HG03558 (cell line): Measurements from ENCODE around the gene ATP6V1G3.
"Not testable (repeated sequence)": the region's sequence is repeated elsewhere in the genome, so short reads cannot be mapped to it uniquely, and the experiment has no call there.

Experiments
- ATAC-seq: cut with Tn5 transposase; IDR thresholded peaks from one replicate; pipeline ENCODE4 v1.9.1; 2021; ENCODE audit warnings: moderate number of reproducible peaks; ENCODE audit not compliant: unreplicated experiment; ENCODE audit errors: extremely low read depth

ATP6V1G3 gene

GRCh38 chr1:198544265-198544664, 3.8 kb upstream of the ATP6V1G3 start:
- ATAC-seq: no peak

GRCh38 chr1:198543670-198544260, 3.3 kb upstream of the ATP6V1G3 start:
- peak; percentile 81 for ATAC-seq

DNA sequence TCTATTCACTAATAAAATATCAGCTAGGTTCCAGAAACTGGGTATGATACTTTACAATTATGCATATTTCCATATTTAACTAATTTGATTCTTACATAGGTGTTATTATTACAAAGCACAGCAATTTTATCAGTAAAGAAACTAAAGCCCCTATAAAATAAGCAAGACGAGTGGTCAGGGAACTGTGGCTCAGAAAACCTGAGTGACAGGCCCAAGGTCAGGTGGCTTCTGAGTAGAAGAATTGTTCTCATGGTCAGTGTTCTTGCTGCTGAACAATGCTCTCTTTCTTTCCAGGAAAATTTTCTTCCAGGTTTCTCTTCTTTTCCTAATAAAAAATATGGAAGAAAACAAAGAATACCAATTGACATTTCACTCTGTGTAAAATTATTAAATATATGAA, 2.2 kb upstream of the ATP6V1G3 start:
- no peak for ATAC-seq

- no peak for ATAC-seq
Measured at GRCh38 chr1:198541737-198542136, 1.3 kb upstream of the ATP6V1G3 start.

GRCh38 chr1:198538579-198539364, 1.7 kb downstream of the ATP6V1G3 start:
- no peak for ATAC-seq

DNA sequence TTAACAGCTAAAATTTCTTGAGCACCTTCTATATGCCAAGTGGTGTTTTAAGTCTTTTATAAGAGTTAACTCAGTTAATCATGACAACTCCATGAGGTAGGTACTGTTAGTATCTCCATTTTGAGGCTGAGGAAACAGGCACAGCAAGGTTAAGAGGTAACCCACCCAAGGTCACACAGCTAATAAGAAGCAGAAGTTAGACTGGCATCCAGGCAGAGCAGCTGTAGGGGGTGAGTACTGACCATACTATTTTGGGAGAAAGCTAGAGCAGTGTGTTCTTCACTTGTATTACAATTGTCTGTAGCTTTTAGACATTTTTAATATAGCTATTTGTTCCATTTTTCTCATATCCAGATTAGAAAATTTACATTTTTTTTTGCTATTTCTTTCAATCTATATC, 4.8 kb downstream of the ATP6V1G3 start:
- ATAC-seq: no peak

DNA sequence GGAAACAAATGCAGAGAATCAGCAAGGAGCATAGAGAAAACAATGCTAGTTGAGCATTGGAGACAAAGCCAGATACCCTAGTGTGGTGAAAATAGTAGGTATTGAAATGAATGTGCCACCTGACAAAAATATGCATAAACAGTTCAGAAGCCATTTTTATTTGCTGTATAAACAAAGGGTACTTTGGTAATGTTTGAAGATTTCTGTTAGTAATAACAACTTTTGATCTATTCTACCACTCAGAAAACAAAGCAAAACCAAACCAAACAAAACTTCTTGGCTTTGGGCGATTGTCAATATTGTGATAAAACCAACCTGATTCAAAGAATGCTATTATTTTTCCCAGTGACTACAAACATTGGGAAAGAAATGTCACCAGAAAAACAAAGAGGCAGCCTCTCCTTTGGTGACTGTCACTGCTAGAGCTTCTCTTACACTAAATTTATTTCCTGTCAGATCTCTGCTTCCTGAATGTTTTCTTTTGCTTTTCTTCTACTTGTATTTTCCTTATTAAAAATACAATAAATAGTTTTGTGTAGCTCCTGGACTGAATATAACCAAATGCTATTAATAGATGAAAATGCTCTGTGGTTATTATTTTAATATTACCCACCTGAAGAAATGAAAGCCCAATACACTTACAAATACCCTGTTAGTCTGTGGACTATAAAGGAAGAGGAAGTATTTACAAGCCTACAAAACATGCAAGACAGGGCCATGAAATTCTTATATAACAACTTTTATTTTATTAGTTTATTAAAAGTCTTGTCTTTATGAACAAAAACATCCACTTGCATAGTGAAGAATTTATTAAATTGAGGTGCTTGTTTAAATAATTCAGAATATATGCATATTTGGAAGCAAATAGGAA, 5.7 kb downstream of the ATP6V1G3 start:
- no peak for ATAC-seq

GRCh38 chr1:198531891-198532290, 8.6 kb downstream of the ATP6V1G3 start:
- no peak for ATAC-seq

DNA sequence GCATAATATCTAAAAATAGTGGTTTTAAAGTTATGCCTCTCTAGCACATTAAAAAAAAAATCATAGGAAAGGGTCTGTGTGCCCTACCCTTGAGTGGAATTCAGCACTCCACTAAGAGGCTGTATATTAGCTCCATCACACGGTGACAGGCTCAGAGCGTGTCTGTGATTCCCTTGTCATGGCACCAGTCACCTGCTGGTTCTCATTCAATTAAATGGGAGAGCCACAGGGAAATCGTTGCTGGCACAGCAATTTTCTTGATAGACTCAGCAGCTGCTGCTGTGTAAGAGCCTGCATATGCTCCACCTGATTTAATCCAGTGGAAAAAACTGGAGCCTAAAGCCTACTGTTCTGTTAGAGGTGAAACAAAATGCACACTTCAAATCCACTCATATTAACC, 9.5 kb downstream of the ATP6V1G3 start:
- ATAC-seq: no peak

- no peak for ATAC-seq
Measured at GRCh38 chr1:198529414-198529813, 11.1 kb downstream of the ATP6V1G3 start.

GRCh38 chr1:198528364-198528763, 12.1 kb downstream of the ATP6V1G3 start:
- no peak for ATAC-seq

GRCh38 chr1:198524556-198524955, 15.9 kb downstream of the ATP6V1G3 start:
- ATAC-seq: no peak

GRCh38 chr1:198524127-198524526, 16.4 kb downstream of the ATP6V1G3 start:
- not testable (repeated sequence) for ATAC-seq

DNA sequence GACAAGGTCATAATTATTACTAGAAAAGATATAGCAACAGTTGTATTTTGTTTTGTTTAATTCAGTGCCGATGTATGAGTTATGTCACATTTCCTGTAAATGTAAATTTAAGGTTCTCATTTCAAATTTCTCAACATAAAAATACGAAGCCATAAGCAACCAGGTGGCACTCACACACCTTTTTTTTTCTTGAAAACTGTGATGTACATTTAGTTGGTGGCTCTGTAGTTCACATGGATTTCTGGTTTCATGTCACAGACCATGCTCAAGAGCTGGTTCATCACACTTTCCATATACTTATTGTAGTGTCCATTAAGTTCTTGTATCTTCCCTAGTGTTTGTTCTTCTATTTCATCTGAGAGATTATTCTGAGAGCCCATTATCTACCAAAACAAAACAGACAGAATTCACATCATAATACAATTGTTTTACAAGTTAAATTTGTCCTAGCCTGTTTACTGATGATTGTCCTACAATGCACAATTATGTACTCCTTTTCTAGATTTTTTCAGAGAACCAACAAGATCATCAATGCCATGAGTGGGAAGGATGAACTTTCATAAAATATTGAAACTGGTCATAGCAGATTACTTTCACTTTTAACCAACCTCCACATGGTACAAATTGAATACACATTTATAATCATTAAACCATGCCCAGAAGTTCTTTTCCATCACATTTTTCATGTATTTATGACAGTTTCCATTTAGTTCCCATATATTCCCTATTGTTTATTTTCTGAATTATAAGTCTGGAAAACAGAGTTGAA, 17.1 kb downstream of the ATP6V1G3 start:
- ATAC-seq: no peak

GRCh38 chr1:198520524-198521254, 19.8 kb downstream of the ATP6V1G3 start:
- ATAC-seq: peak; percentile 93

- no peak for ATAC-seq
Measured at GRCh38 chr1:198519639-198520501, 20.6 kb downstream of the ATP6V1G3 start.

DNA sequence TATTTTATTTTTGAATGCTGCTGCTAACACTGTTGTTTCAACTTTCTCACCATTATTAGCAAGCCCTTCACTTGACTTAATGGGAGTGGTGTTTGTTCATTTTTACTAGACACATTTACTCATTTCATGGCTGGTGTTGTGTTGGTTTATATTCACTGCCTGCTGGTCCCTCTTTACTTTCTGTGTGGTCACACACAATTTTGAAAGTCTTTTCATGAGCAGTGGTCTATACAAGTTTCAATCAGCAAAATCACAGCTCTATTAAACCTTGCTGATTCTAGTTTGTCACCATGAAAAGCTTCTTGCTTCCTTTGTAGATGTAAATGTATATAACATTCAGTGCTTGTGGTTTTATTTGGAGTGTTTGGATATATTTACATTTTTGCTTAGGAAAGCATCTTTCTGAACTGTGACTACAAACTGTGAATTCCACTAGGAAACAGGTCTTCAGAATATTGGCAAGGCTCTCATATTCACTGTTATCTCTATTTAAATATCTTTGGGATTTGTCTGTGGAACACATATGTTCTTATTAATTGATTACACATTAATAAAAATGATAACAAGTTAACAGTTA, 22.8 kb downstream of the ATP6V1G3 start:
- ATAC-seq: no peak

DNA sequence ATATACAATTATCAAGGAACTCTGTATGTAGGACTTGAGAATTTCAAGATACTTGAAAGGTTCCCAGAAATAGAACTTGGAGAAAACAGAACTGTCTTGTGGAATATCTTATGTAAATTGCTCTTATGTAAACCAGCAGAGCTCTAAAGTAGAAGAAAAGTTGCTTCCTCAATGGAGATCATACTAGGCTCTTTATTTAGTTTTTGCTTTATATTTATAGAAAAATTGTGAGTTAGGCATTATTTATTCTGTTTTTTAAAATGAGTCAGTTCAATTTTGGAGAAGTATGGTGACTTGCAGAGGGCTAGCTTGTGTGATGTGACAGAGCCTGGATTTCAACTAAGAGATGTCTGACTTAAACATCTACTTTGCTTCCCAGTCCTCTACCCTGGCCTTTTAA, 40.4 kb downstream of the ATP6V1G3 start:
- no peak for ATAC-seq
